Smooth muscle cell (in vitro differentiated cells): ENCODE measurements around the gene ACCSL. TPM values are rescaled to one million over a fixed set of nuclear protein-coding genes. Genes with fewer than 3 reads are reported as not detected.

Experiments
- DNase-seq: peaks from one replicate; lab custom pipeline; 2025; ENCODE audit not compliant: unreplicated experiment; lab: John Stamatoyannopoulos, UW
- H2AFZ ChIP-seq: fragments of 200-600 bp; sonication (generic); 2 replicates; pipeline ENCODE4 v1.6.0; 2016; ENCODE audit warnings: antibody characterized with exemption, low read depth, mild to moderate bottlenecking
- H3F3A ChIP-seq: fragments of 200-600 bp; sonication (generic); 2 replicates; pipeline ENCODE4 v1.6.0; 2017; ENCODE audit warnings: antibody characterized with exemption, low read depth
- H3K27ac ChIP-seq: fragments of 200-600 bp; sonication (generic); 2 replicates; pipeline ENCODE4 v1.5.1; 2016; ENCODE audit warnings: low read depth, mild to moderate bottlenecking
- H3K27me3 ChIP-seq: fragments of 200-600 bp; sonication (generic); 2 replicates; pipeline ENCODE4 v1.6.1; 2016; ENCODE audit warnings: low read depth, mild to moderate bottlenecking
- H3K36me3 ChIP-seq: fragments of 200-600 bp; sonication (generic); 2 replicates; pipeline ENCODE4 v1.5.1; 2016; ENCODE audit warnings: low read depth
- H3K4me1 ChIP-seq: fragments of 200-600 bp; sonication (generic); 2 replicates; pipeline ENCODE4 v1.5.1; 2016; ENCODE audit warnings: low read depth
- H3K4me2 ChIP-seq: fragments of 200-600 bp; sonication (generic); 2 replicates; pipeline ENCODE4 v1.6.0; 2016; ENCODE audit warnings: mild to moderate bottlenecking
- H3K4me3 ChIP-seq: fragments of 200-600 bp; sonication (generic); 2 replicates; pipeline ENCODE4 v1.5.1; 2016; ENCODE audit warnings: mild to moderate bottlenecking
- H3K79me2 ChIP-seq: fragments of 200-600 bp; sonication (generic); 2 replicates; pipeline ENCODE4 v1.6.0; 2016; ENCODE audit warnings: low read depth, mild to moderate bottlenecking
- H3K9ac ChIP-seq: fragments of 200-600 bp; sonication (generic); 2 replicates; pipeline ENCODE4 v1.6.0; 2016; ENCODE audit warnings: low read depth
- H3K9me3 ChIP-seq: fragments of 200-600 bp; sonication (generic); replicated peaks from 2 replicates; pipeline ENCODE4 v1.5.1; 2016; ENCODE audit warnings: low read depth
- H4K20me1 ChIP-seq: fragments of 200-600 bp; sonication (generic); 2 replicates; pipeline ENCODE4 v1.6.0; 2016; ENCODE audit warnings: low read depth
- CTCF ChIP-seq: fragments of 200-600 bp; sonication (generic); IDR thresholded peaks from 2 replicates; pipeline ENCODE4 v1.5.1; 2017; ENCODE audit warnings: borderline replicate concordance, mild to moderate bottlenecking, antibody characterized with exemption; ENCODE audit not compliant: insufficient read depth, poor library complexity, severe bottlenecking
- WGBS: methylation state at CpG from one replicate; pipeline ENCODE4 v1.1.7; 2016; ENCODE audit warnings: low lambda C conversion rate; 5-methylcytosine and 5-hydroxymethylcytosine counted together
- polyA plus RNA-seq: library from polyadenylated mRNA; unstranded; fragments of >200 nt; fragmentation: Nextera tagmentation; extraction: Ambion mirVana; gene quantifications from 2 replicates; pipeline ENCODE4 v1.2.1, GENCODE V29; 2016
- total RNA-seq: library from RNA; depleted of rRNA; stranded (reverse); fragments of >200 nt; gene quantifications from 2 replicates; pipeline ENCODE4 v1.2.3, GENCODE V29; 2014

ACCSL gene
- not detected in 2 replicates for total RNA-seq
- polyA plus RNA-seq = not detected in 2 replicates

GRCh38 chr11:44047931-44048431 is at the start of gene ACCSL:
Gene ACCSL, plus strand, starts transcription at chr11:44047981. Its CDS starts 56 bp downstream, at chr11:44048037.
- Histone ChIP-seq H3K36me3 (no peaks in the 10 kb centered on the region), H3K4me1 (no peaks in the 10 kb centered on the region), H3F3A (no peaks in the 10 kb centered on the region), H3K4me3 (no peak within 1 kb of the TSS), H4K20me1 (no peaks in the 10 kb centered on the region), H3K79me2 (no peaks in the 10 kb centered on the region), H3K9me3 (no peaks in the 10 kb centered on the region), H2AFZ (no peak within 1 kb of the TSS), H3K9ac (no peak within 1 kb of the TSS), H3K27ac (no peak within 1 kb of the TSS), H3K4me2 (no peak within 1 kb of the TSS), H3K27me3 (no peaks in the 10 kb centered on the region)
- WGBS = 93% methylated on average over 12 of the region's 12 CpGs
- no peak for DNase-seq
- TF ChIP-seq CTCF = no peak

- Histone ChIP-seq H3K4me3 (no peak overlapping the region), H3K79me2 (no peaks in the 10 kb centered on the region), H3K4me2 (no peak overlapping the region), H3K9me3 (no peaks in the 10 kb centered on the region), H3K9ac (no peak overlapping the region), H4K20me1 (no peaks in the 10 kb centered on the region), H3F3A (no peaks in the 10 kb centered on the region), H3K36me3 (no peaks in the 10 kb centered on the region), H3K27ac (no peak overlapping the region), H3K27me3 (no peaks in the 10 kb centered on the region), H3K4me1 (no peaks in the 10 kb centered on the region), H2AFZ (no peak overlapping the region)
- WGBS = 84% methylated on average over 1 of the region's 1 CpG
- no peak for DNase-seq
- no peak for TF ChIP-seq CTCF
Measured at GRCh38 chr11:43998308-43998707, 49.5 kb upstream of the ACCSL start.

- no peak overlapping the region for H2AFZ ChIP-seq
- H4K20me1 ChIP-seq = no peaks in the 10 kb centered on the region
- DNase-seq = no peak
- no peak for TF ChIP-seq CTCF
- H3K4me3 ChIP-seq = no peak overlapping the region
- no peak overlapping the region for H3K9ac ChIP-seq
- 79% methylated on average over 2 of the region's 2 CpGs for WGBS
- H3K36me3 ChIP-seq = no peaks in the 10 kb centered on the region
- H3F3A ChIP-seq = no peaks in the 10 kb centered on the region
- H3K27ac ChIP-seq = no peak overlapping the region
- no peaks in the 10 kb centered on the region for H3K79me2 ChIP-seq
- no peaks in the 10 kb centered on the region for H3K27me3 ChIP-seq
- H3K9me3 ChIP-seq = no peaks in the 10 kb centered on the region
- H3K4me2 ChIP-seq = no peak overlapping the region
- H3K4me1 ChIP-seq = peaks cover 5% of the 10 kb centered on the region
Measured at GRCh38 chr11:44000731-44001130, 47.0 kb upstream of the ACCSL start.
